OCI-LY7 (cell line): ENCODE data around the gene COG4. TPM values are rescaled to one million over a fixed set of nuclear protein-coding genes. Genes with fewer than 3 reads are reported as not detected.
A peak's percentile ranks its signal among the peaks of the same experiment; 100 is the strongest.

Experiments
- BruUV-seq: library from RNA; stranded (reverse); fragments of 400-500 nt; replicated peaks from 2 replicates; lab custom pipeline; 2021; lab: Mats Ljungman, UMichigan
- CTCF ChIA-PET: fragments of 300-600 bp; sonication (Branson Sonifier 250); formaldehyde crosslinking; loops from one replicate; lab custom pipeline; 2022; ENCODE audit warnings: antibody characterized with exemption; ENCODE audit not compliant: unreplicated experiment; lab: Charles Lee
- POLR2A ChIA-PET: fragments of 300-600 bp; sonication (Branson Sonifier 250); formaldehyde crosslinking; loops from one replicate; lab custom pipeline; 2022; ENCODE audit warnings: antibody characterized with exemption; lab: Charles Lee
- DNase-seq: peaks from one replicate; pipeline ENCODE4 v3.0.0-alpha.2; 2015; ENCODE audit warnings: low spot score
- H2AFZ ChIP-seq: fragments of 200-600 bp; sonication (generic), shearing (Covaris generic); 2 replicates; pipeline ENCODE4 v1.6.1; 2014; ENCODE audit warnings: mild to moderate bottlenecking, antibody characterized with exemption, low read length, moderate library complexity
- H3K27ac ChIP-seq: fragments of 200-600 bp; sonication (generic); 2 replicates; pipeline ENCODE4 v1.5.1; 2014; ENCODE audit warnings: mixed run types, low read depth, mild to moderate bottlenecking, moderate library complexity, low read length, inconsistent platforms; ENCODE audit not compliant: poor library complexity, severe bottlenecking
- H3K36me3 ChIP-seq: fragments of 200-600 bp; sonication (generic); 2 replicates; pipeline ENCODE4 v1.6.1; 2014; ENCODE audit warnings: mild to moderate bottlenecking, antibody characterized with exemption, low read length, moderate library complexity, mixed read lengths; ENCODE audit not compliant: insufficient read depth
- H3K4me1 ChIP-seq: fragments of 200-600 bp; sonication (generic); 2 replicates; pipeline ENCODE4 v1.5.1; 2014; ENCODE audit warnings: mild to moderate bottlenecking, low read length; ENCODE audit not compliant: insufficient read depth, poor library complexity, severe bottlenecking
- H3K4me2 ChIP-seq: fragments of 200-600 bp; sonication (generic); 2 replicates; pipeline ENCODE4 v1.6.1; 2014; ENCODE audit warnings: mild to moderate bottlenecking, low read length
- H3K4me3 ChIP-seq: fragments of 200-600 bp; sonication (generic); 2 replicates; pipeline ENCODE4 v1.5.1; 2014; ENCODE audit warnings: mild to moderate bottlenecking, low read depth, low read length; ENCODE audit not compliant: poor library complexity, severe bottlenecking
- H3K79me2 ChIP-seq: fragments of 200-600 bp; sonication (generic); 2 replicates; pipeline ENCODE4 v1.6.1; 2016; ENCODE audit warnings: low read depth, mild to moderate bottlenecking, low read length, moderate library complexity, mixed read lengths; ENCODE audit not compliant: insufficient read depth
- H3K9me2 ChIP-seq: fragments of 200-600 bp; sonication (generic); 2 replicates; pipeline ENCODE4 v1.6.1; 2016; ENCODE audit warnings: mild to moderate bottlenecking, low read length, mixed read lengths; ENCODE audit not compliant: insufficient read depth
- H3K9me3 ChIP-seq: fragments of 200-600 bp; sonication (generic); 2 replicates; pipeline ENCODE4 v1.6.1; 2014; ENCODE audit warnings: mild to moderate bottlenecking, mixed run types, low read length, mixed read lengths
- H4K20me1 ChIP-seq: fragments of 200-600 bp; sonication (generic); 2 replicates; pipeline ENCODE4 v1.6.1; 2014; ENCODE audit warnings: mild to moderate bottlenecking, antibody characterized with exemption, low read length, moderate library complexity, mixed read lengths; ENCODE audit not compliant: insufficient read depth
- CTCF ChIP-seq: fragments of 200-600 bp; sonication (generic); conservative IDR thresholded peaks from 2 replicates; pipeline ENCODE4 v1.5.1; 2014; ENCODE audit warnings: mild to moderate bottlenecking, antibody characterized with exemption, low read length, moderate library complexity, mixed read lengths
- EZH2phosphoT487 ChIP-seq: fragments of 200-600 bp; sonication (generic); IDR thresholded peaks from 2 replicates; pipeline ENCODE4 v1.6.1; 2018; ENCODE audit warnings: low read depth, borderline replicate concordance, mild to moderate bottlenecking, mixed run types, antibody characterized with exemption, low read length, moderate library complexity, mixed read lengths
- intact Hi-C: fragments of 100-400 bp; cut with micrococcal nuclease; formaldehyde crosslinking; loops from one replicate; pipeline ENCODE4 v1.10.0; 2022; ENCODE audit not compliant: unreplicated experiment
- total RNA-seq, 2 experiments: library from RNA; depleted of rRNA in 1 of 2; stranded (reverse); fragments of >200 nt in 1 of 2; shearing (Covaris generic) in 1 of 2; gene quantifications; 2 replicates each; pipeline ENCODE4 v1.2.3, GENCODE V29; 2014 to 2022

COG4 gene
- total RNA-seq, 2 experiments from 2014 or later: 48.8 to 100 TPM

- H3K4me3 ChIP-seq: peak overlapping the region; percentile 22
- ChIA-PET POLR2A (interaction anchor here (0.9 to 2.0 kb wide), 3 partner anchors 19 to 72 kb away, joined by 4 to 12 read pairs (median 9); partner anchors contain the start of gene FCSK), CTCF (no interaction called here)
- H3K27ac ChIP-seq: peak overlapping the region; percentile 100
- H4K20me1 ChIP-seq: no peaks in the 10 kb centered on the region
- no peaks in the 10 kb centered on the region for H3K9me3 ChIP-seq
- H2AFZ ChIP-seq: no peak overlapping the region
- H3K4me1 ChIP-seq: peaks cover 70% of the 10 kb centered on the region
- BruUV-seq: no TSS peak
- intact Hi-C loops: no loop called here
- peaks cover 66% of the 10 kb centered on the region for H3K79me2 ChIP-seq
- H3K9me2 ChIP-seq: no peaks in the 10 kb centered on the region
- peaks cover 19% of the 10 kb centered on the region for H3K36me3 ChIP-seq
- H3K4me2 ChIP-seq: peak overlapping the region; percentile 85
- TF ChIP-seq CTCF: no peak
- peak; percentile 72 for DNase-seq
Measured at GRCh38 chr16:70434484-70435260, 88.7 kb downstream of the COG4 start.

GRCh38 chr16:70433458-70434103, 89.8 kb downstream of the COG4 start:
- POLR2A ChIA-PET: interaction anchor here (0.8 to 2.9 kb wide), 11 partner anchors 9 to 73 kb away, joined by 3 to 16 read pairs (median 4); partner anchors contain the start of gene FCSK
- no peak for TF ChIP-seq CTCF
- TF ChIP-seq EZH2phosphoT487: no peak
- peak; percentile 25 for DNase-seq
- H4K20me1 ChIP-seq: no peaks in the 10 kb centered on the region
- no peaks in the 10 kb centered on the region for H3K9me3 ChIP-seq
- CTCF ChIA-PET: interaction anchor here (1.2 kb wide), 1 partner anchor 10 kb away, joined by 3 read pairs; no protein-coding TSS in a partner anchor
- peak overlapping the region; percentile 60 for H3K4me3 ChIP-seq
- peaks cover 78% of the 10 kb centered on the region for H3K4me1 ChIP-seq
- peak overlapping the region; percentile 85 for H3K4me2 ChIP-seq
- H3K36me3 ChIP-seq: peaks cover 19% of the 10 kb centered on the region
- no peak overlapping the region for H2AFZ ChIP-seq
- H3K9me2 ChIP-seq: no peaks in the 10 kb centered on the region
- BruUV-seq: no TSS peak
- intact Hi-C loops: no loop called here
- peak overlapping the region; percentile 100 for H3K27ac ChIP-seq
- H3K79me2 ChIP-seq: peaks cover 77% of the 10 kb centered on the region
